HG03095 (cell line): ENCODE data around the gene COPS7B.
"Not testable (repeated sequence)": the region's sequence is repeated elsewhere in the genome, so short reads cannot be mapped to it uniquely, and the experiment has no call there.

Experiments
- ATAC-seq: cut with Tn5 transposase; IDR thresholded peaks from one replicate; pipeline ENCODE4 v1.9.1; 2021; ENCODE audit warnings: moderate library complexity; ENCODE audit not compliant: unreplicated experiment

Gene COPS7B

GRCh38 chr2:231786177-231786916 is at the start of gene COPS7B:
COPS7B (plus strand) TSS chr2:231786445; CDS start chr2:231788571, 2,126 bp downstream.
- peak; percentile 59 for ATAC-seq

GRCh38 chr2:231737761-231738160 is 48.5 kb upstream of the COPS7B start:
- no peak for ATAC-seq

GRCh38 chr2:231743376-231744116 is 42.7 kb upstream of the COPS7B start:
- no peak for ATAC-seq

- ATAC-seq = no peak
Measured at GRCh38 chr2:231745303-231746038, 40.8 kb upstream of the COPS7B start.

GRCh38 chr2:231748153-231748896 is 37.9 kb upstream of the COPS7B start:
- ATAC-seq = not testable (repeated sequence)

- ATAC-seq = not testable (repeated sequence)
Measured at GRCh38 chr2:231749016-231749415, 37.2 kb upstream of the COPS7B start.

- ATAC-seq = no peak
Measured at GRCh38 chr2:231751042-231751815, 35.0 kb upstream of the COPS7B start.

- no peak for ATAC-seq
Measured at GRCh38 chr2:231752061-231752460, 34.2 kb upstream of the COPS7B start.

- no peak for ATAC-seq
Measured at GRCh38 chr2:231761735-231762134, 24.5 kb upstream of the COPS7B start.

- ATAC-seq = no peak
Measured at GRCh38 chr2:231764124-231764523, 22.1 kb upstream of the COPS7B start.

GRCh38 chr2:231764760-231765159 is 21.5 kb upstream of the COPS7B start:
- no peak for ATAC-seq

GRCh38 chr2:231765496-231765929 is 20.7 kb upstream of the COPS7B start:
- no peak for ATAC-seq

- ATAC-seq = no peak
Measured at GRCh38 chr2:231769170-231770136, 16.8 kb upstream of the COPS7B start.

GRCh38 chr2:231780123-231780908 is 5.9 kb upstream of the COPS7B start:
- ATAC-seq = no peak

GRCh38 chr2:231780909-231781797 is 5.1 kb upstream of the COPS7B start, which contains the start of gene PDE6D:
PDE6D (minus strand) TSS chr2:231781282; CDS start chr2:231781114, 168 bp downstream.
- peak; percentile 85 for ATAC-seq

- no peak for ATAC-seq
Measured at GRCh38 chr2:231781798-231782726, 4.2 kb upstream of the COPS7B start.
